Islet precursor cell (in vitro differentiated cells): ENCODE results near the gene NAP1L4.

Experiments
- DNase-seq: peaks from one replicate; pipeline ENCODE4 v3.0.0-alpha.2; 2018

NAP1L4 gene

GRCh38 chr11:2990617-2991451, 1.3 kb downstream of the NAP1L4 start:
- DNase-seq: peak; percentile 57

GRCh38 chr11:2989551-2989950, 2.6 kb downstream of the NAP1L4 start:
- DNase-seq: no peak

GRCh38 chr11:2989006-2989405, 3.1 kb downstream of the NAP1L4 start:
- no peak for DNase-seq

- DNase-seq: peak; percentile 23
Observed at GRCh38 chr11:2987881-2988861, 4.0 kb downstream of the NAP1L4 start.

GRCh38 chr11:2983908-2984307, 8.2 kb downstream of the NAP1L4 start:
- DNase-seq: no peak

GRCh38 chr11:2982214-2982613, 9.9 kb downstream of the NAP1L4 start:
- DNase-seq: peak; percentile 41

GRCh38 chr11:2981130-2981529, 11.0 kb downstream of the NAP1L4 start:
- peak; percentile 52 for DNase-seq

GRCh38 chr11:2980168-2980840, 11.8 kb downstream of the NAP1L4 start:
- peak; percentile 22 for DNase-seq

GRCh38 chr11:2977113-2977512, 15.0 kb downstream of the NAP1L4 start:
- no peak for DNase-seq

GRCh38 chr11:2976294-2977063, 15.7 kb downstream of the NAP1L4 start:
- no peak for DNase-seq

GRCh38 chr11:2975594-2975993, 16.5 kb downstream of the NAP1L4 start:
- peak; percentile 63 for DNase-seq

- DNase-seq: no peak
Observed at GRCh38 chr11:2974272-2974671, 17.9 kb downstream of the NAP1L4 start.

- no peak for DNase-seq
Observed at GRCh38 chr11:2968341-2968900, 23.7 kb downstream of the NAP1L4 start.

- DNase-seq: no peak
Observed at GRCh38 chr11:2964782-2965181, 27.3 kb downstream of the NAP1L4 start.

- no peak for DNase-seq
Observed at GRCh38 chr11:2963761-2964160, 28.4 kb downstream of the NAP1L4 start.

GRCh38 chr11:2963112-2963754, 28.9 kb downstream of the NAP1L4 start:
- no peak for DNase-seq

GRCh38 chr11:2961080-2961479, 31.0 kb downstream of the NAP1L4 start:
- no peak for DNase-seq

- DNase-seq: no peak
Observed at GRCh38 chr11:2960139-2960538, 32.0 kb downstream of the NAP1L4 start.

- DNase-seq: no peak
Observed at GRCh38 chr11:2958251-2958650, 33.9 kb downstream of the NAP1L4 start.

GRCh38 chr11:2955906-2956476, 36.1 kb downstream of the NAP1L4 start:
- DNase-seq: no peak

- DNase-seq: no peak
Observed at GRCh38 chr11:2954263-2954662, 37.9 kb downstream of the NAP1L4 start.
